ENCODE data around the gene ZDHHC7.

ZDHHC7 gene

DNA sequence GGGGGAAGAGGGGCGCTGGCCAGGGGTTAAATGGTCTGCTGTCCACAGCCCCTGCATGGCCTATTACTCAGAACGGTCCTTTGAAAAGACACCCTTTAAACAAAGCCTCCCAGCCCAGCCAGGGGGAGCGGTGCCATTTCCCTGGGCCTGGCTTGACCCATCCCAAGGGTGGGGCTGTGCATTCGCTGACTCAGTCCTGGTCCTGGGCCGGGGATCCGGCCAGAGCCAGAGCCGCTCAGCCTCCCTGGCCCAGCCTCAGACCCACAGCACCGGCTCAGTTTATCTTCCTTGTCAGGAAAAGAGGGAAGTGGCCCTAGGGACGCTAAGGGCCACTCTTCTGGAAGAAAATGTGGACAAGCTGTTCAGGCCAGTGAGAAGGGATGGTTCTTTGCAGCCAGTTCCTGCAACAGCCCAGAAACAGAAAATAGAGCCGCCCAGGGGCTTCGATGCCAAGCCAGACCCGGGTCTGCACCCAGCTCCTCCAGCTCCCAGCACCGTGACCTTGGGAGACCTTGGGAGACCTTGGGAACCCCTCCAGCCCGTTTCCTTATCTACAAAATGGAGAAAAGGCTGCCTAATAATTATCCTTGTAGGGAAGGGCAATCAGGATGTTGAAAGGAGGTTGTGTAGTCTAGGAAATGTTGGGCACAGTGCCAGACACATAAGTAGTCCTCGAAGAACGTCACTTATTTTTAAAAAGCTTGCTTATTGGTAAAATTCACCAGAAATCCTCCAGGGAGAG is 82.5 kb downstream of the ZDHHC7 start:
- Histone ChIP-seq H3K27me3 (ENCODE audit: control insufficient read depth, low read length) (no peaks in the 10 kb centered on the region), H3K36me3 (ENCODE audit: control insufficient read depth, low read length) (no peaks in the 10 kb centered on the region), H3K4me1 (ENCODE audit: control insufficient read depth, low read length) (no peaks in the 10 kb centered on the region), H3K79me2 (ENCODE audit: control insufficient read depth, low read length) (no peaks in the 10 kb centered on the region), H3K9me3 (ENCODE audit: control insufficient read depth, insufficient read depth, low read length) (no peaks in the 10 kb centered on the region), H3K9me2 (replicated peaks; ENCODE audit: control insufficient read depth, low read length) (no peaks in the 10 kb centered on the region), H3K27ac (ENCODE audit: low read depth, low read length) (no peak overlapping the region), H4K20me1 (ENCODE audit: control insufficient read depth, insufficient read depth, low read depth, low read length) (no peaks in the 10 kb centered on the region), H3K4me3 (ENCODE audit: low read length) (no peak overlapping the region), H3F3A (ENCODE audit: control insufficient read depth, insufficient read depth) (no peaks in the 10 kb centered on the region), H3K4me2 (ENCODE audit: low read length) (no peak overlapping the region)
- TF ChIP-seq, protein P1, sequence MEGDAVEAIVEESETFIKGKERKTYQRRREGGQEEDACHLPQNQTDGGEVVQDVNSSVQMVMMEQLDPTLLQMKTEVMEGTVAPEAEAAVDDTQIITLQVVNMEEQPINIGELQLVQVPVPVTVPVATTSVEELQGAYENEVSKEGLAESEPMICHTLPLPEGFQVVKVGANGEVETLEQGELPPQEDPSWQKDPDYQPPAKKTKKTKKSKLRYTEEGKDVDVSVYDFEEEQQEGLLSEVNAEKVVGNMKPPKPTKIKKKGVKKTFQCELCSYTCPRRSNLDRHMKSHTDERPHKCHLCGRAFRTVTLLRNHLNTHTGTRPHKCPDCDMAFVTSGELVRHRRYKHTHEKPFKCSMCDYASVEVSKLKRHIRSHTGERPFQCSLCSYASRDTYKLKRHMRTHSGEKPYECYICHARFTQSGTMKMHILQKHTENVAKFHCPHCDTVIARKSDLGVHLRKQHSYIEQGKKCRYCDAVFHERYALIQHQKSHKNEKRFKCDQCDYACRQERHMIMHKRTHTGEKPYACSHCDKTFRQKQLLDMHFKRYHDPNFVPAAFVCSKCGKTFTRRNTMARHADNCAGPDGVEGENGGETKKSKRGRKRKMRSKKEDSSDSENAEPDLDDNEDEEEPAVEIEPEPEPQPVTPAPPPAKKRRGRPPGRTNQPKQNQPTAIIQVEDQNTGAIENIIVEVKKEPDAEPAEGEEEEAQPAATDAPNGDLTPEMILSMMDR (IDR thresholded peaks at IDR 0.05; ENCODE audit: low read depth, low read length, poor library complexity, severe bottlenecking): no peak
- TF ChIP-seq EZH2phosphoT487 (IDR thresholded peaks at IDR 0.05; ENCODE audit: borderline replicate concordance, low read length): no peak

DNA sequence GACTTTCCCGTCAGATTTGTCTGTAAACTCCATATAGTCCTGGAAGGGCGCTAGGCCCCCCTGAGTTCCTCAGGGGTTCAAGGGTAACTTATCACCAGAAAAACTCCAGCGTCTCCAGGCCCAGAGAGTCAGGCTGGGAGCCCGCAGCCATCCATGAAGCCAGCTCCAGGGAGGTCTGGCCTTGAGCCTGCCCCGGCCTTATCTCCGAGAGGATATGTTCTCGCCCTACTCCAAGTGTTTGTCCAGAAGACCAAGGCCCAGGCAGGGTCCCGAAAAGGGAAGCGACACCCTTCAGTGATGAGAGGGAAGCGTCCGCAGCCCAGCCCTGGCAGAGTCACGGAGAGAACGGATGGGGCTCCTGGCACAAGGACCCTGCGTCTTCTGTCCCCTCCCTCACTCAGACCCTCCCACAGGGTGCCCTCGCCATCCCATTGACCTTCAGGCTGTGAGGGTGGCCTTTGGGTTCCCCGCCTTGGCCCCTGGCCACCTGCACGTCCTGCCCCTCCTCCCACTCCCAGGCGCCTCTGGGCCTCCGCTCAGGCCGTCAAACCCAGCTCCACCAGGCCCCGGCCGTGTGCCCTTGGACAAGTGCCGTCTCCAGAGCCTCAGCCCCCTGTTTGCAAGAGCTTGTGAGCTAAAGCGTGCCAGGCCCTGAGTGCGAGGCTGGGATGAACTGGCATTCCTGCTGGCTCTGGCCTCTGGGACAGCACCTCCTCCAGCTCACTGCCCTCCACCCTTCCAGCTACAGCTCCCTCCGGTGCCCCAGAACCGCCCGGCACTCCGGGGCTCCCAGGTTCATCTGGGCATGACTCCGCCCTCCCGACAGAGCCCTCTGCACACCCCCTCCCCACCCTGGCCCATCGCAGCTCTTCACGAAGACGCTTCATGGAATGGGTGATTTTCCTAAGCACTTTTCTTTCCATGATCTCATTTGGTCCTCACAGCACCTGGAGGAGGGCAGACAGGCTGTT is 83.4 kb downstream of the ZDHHC7 start:
- Histone ChIP-seq H3K79me2 (ENCODE audit: control insufficient read depth, low read length) (no peaks in the 10 kb centered on the region), H3K27me3 (ENCODE audit: control insufficient read depth, low read length) (no peaks in the 10 kb centered on the region)

DNA sequence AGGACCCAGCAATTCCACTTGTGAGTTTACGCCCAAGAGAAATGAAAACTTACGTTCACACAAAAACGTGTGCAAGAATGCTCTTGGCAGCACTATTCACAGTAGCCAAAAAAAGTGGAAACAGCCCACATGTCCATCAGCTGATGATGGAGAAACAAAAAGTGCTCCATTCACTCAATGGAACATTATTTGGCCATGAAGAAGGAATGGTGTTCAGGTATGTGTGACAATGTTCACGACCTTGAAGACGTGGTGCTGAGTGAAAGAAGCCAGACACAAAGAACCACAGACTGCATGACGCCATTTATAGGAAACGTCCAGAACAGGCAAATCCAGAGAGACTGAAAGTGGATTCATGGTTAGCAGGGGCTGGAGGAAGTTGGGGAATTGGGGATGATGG is 84.9 kb downstream of the ZDHHC7 start:
- no peak overlapping the region for H3K4me3 ChIP-seq (ENCODE audit: low read length)
- no peaks in the 10 kb centered on the region for H3K9me3 ChIP-seq (ENCODE audit: control insufficient read depth, insufficient read depth, low read length)
- H3K36me3 ChIP-seq (ENCODE audit: control insufficient read depth, low read length): no peaks in the 10 kb centered on the region
- no peaks in the 10 kb centered on the region for H3K4me1 ChIP-seq (ENCODE audit: control insufficient read depth, low read length)
- no peak overlapping the region for H3K27ac ChIP-seq (ENCODE audit: low read depth, low read length)
- H3K27me3 ChIP-seq (ENCODE audit: control insufficient read depth, low read length): no peaks in the 10 kb centered on the region
- TF ChIP-seq, protein P1 (IDR thresholded peaks at IDR 0.05; ENCODE audit: low read depth, low read length, poor library complexity, severe bottlenecking): no peak
- no peak for TF ChIP-seq EZH2phosphoT487 (IDR thresholded peaks at IDR 0.05; ENCODE audit: borderline replicate concordance, low read length)
- no peak overlapping the region for H3K4me2 ChIP-seq (ENCODE audit: low read length)
- no peaks in the 10 kb centered on the region for H4K20me1 ChIP-seq (ENCODE audit: control insufficient read depth, insufficient read depth, low read depth, low read length)
- no peaks in the 10 kb centered on the region for H3K79me2 ChIP-seq (ENCODE audit: control insufficient read depth, low read length)
- no peaks in the 10 kb centered on the region for H3F3A ChIP-seq (ENCODE audit: control insufficient read depth, insufficient read depth)
- no peaks in the 10 kb centered on the region for H3K9me2 ChIP-seq (replicated peaks; ENCODE audit: control insufficient read depth, low read length)

More for the DNA sequence above, 83.4 kb downstream of the ZDHHC7 start:
- H3K4me3 ChIP-seq (ENCODE audit: low read length): no peak overlapping the region
- H3K9me3 ChIP-seq (ENCODE audit: control insufficient read depth, insufficient read depth, low read length): no peaks in the 10 kb centered on the region
- no peaks in the 10 kb centered on the region for H3F3A ChIP-seq (ENCODE audit: control insufficient read depth, insufficient read depth)
- TF ChIP-seq, protein P1 (IDR thresholded peaks at IDR 0.05; ENCODE audit: low read depth, low read length, poor library complexity, severe bottlenecking): no peak
- TF ChIP-seq EZH2phosphoT487 (IDR thresholded peaks at IDR 0.05; ENCODE audit: borderline replicate concordance, low read length): no peak
- no peaks in the 10 kb centered on the region for H3K36me3 ChIP-seq (ENCODE audit: control insufficient read depth, low read length)
- H3K27ac ChIP-seq (ENCODE audit: low read depth, low read length): no peak overlapping the region
- H3K4me2 ChIP-seq (ENCODE audit: low read length): no peak overlapping the region
- H4K20me1 ChIP-seq (ENCODE audit: control insufficient read depth, insufficient read depth, low read depth, low read length): no peaks in the 10 kb centered on the region
- no peaks in the 10 kb centered on the region for H3K4me1 ChIP-seq (ENCODE audit: control insufficient read depth, low read length)
- H3K9me2 ChIP-seq (replicated peaks; ENCODE audit: control insufficient read depth, low read length): no peaks in the 10 kb centered on the region

Measured in DOHH2 (cell line).